T-helper 2 cell (primary cell): ENCODE measurements around the gene RGS8.
"Not testable (repeated sequence)": the region's sequence is repeated elsewhere in the genome, so short reads cannot be mapped to it uniquely, and the experiment has no call there.

Experiments
- DNase-seq, 5 experiments: peaks; one replicate each; pipeline versions ENCODE4 v3.0.0 to v3.0.0-alpha.2; 2012 to 2022

The RGS8 gene

DNA sequence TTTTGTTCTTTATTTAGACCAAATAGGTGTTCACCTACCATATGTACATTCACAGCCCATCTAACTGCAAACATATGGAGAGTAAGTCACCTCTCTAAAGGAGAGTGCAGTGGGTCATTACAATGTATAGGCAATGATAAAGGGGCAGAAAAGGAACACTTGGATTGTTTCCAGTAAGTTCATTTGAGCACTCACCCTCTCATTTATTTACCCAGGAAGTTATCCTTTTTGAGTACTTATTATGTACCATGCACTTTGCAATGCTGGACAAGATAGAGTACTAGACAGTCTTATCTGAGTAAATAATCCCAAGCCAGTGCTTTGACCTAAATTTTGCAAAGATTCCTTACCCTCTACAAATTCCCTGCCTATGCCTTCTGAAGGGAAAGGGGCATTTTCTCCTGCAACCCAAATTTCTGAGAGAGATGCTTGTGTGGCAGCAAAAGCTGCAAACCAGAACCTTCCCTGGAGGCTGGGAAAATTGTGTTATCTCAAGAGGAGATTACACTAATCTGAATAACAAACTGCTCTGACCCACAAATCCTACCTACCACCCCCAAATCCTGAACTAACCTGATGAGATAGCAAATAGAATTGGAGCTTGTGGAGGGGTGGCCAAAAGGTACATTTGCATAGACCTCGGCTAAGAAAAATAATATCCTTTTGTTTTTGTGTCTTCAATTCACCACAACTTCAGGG, 18.6 kb upstream of the RGS8 start:
- no peak for DNase-seq

- no peak for DNase-seq
These were observed 15.9 kb upstream of the RGS8 start for GRCh38 chr1:182700351-182700709.

DNA sequence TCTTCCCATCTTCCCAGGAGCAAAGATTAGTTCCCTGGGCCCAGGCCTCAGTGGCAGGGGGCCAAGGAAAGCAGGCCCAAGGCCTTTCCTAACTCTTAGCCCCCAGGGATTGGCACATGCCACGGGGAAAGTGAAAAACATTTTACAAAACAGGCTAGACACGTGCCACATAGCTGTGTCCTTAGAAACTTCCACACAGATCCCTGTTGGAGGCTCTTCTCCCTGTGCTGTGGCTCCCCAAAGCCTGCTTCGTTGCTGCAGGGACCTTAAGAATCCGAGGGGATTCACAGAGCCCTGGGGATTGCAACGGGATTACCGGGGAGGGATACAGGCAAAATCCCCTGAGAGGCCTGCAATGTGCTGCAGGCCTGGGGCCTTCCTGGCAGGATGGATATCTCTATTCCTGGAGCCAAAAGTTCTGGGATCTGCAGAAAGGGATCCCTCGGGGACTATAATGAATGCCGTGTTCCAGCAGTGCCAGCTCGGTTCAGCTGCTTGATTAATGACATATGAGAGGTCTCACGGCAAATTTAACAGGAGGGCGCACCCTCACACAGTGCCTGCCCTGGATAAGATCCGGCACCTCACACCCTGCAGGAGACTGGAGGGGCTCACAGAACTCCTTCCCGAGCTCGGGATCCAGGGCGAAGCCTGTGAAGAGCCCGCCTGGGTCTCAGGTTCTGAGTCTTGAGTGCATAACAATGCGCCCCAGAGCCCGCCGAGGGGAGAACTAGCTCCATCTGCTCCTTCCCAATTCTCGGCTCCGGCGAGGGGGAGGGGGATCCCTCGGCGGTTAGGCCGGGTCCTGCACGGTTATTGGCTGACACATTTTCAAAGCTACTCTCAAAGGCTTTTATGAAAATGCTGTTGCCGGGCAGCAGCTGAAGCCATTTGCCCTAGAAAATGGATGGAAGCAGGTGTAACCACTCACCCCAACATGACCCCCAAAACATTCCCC, 15.3 kb upstream of the RGS8 start:
- no peak for DNase-seq

GRCh38 chr1:182698971-182699370, 14.6 kb upstream of the RGS8 start:
- DNase-seq, result no peak

DNA sequence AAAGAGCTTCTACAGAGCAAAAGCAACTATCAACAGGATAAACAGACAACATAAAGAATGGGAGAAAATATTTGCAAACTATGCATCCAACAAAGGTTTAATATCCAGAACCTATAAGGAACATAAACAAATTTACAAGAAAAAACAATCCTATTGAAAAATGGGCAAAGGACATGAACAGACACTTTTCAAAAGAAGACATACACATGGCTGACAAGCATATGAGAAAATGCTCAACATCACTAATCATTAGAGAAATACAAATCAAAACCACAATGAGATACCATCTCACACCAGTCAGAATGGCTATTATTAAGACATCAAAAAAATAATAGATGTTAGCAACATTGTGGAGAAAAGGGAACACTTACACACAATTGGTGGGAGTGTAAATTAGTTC, 8.8 kb upstream of the RGS8 start:
- DNase-seq, result not testable (repeated sequence)

DNA sequence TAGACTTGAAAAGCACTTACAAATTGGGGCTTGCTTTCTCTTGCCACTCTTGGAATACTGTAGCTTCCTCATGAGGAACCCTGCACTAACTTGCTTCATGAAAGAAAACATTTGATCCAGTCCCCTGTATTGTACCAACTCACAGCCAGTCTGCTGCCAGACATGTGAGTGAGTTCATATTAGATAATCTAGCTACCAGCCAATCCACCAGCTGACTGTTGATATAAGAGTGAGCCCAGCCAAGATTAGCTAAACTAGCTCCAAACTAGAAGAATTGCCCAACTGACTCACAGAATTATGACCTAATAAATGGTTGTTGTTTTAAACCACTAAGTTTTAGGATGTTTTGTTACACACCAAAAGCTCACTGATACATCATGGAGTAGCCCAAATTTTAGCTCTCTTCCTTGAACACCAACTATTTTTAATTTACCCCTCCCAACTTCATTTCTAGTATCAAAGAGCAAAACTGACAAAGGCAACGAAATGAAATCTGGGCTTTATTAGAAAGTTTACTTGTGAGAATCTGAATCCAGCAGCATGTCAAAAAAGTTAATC, 6.6 kb upstream of the RGS8 start:
- DNase-seq, result no peak

- DNase-seq, result no peak
These were observed 4.2 kb upstream of the RGS8 start for GRCh38 chr1:182688436-182689205.

- DNase-seq, result no peak
These were observed 3.0 kb upstream of the RGS8 start for GRCh38 chr1:182687361-182687760.

DNA sequence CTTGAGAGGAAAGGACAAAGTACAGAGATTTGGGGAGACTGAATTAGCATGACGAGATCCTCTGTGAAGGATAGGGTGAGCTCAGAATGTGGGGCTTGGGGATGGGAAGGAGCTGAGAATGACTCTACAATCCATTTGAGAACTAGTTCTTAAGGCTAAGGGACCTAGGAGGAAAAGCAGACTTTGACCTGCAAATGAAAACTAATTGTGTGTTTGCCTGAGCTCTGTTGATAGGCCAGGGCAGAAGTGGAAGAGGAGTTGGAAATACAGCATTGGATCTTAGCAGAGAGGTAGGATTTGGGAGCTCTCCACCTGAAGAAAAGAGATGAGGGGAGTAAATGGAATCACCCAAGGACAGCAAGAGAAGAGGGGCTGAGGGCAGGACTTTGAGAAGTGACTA, 2.1 kb upstream of the RGS8 start:
- no peak for DNase-seq

GRCh38 chr1:182685215-182685614, 828 bp upstream of the RGS8 start:
- DNase-seq, result no peak

GRCh38 chr1:182682898-182683501, 1.4 kb downstream of the RGS8 start:
- no peak for DNase-seq

DNA sequence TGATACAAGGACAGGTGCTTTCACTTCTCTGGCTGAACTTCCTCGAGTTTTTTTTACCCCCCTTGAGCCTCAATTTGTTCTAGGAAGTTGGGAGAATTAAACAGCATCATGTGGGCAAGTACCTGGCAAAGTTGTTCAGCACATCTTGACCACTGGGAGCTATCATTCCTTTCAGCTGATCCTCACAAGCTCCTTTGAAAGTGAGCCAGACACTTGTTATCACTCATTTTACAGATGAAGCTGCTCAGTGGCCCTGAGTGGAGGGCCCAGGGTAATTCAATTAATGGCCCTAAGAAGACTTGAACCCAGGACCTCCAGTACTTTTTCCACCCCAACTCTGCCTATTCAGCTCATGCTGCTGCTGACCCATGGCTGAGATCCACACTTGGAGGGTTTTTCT, 2.0 kb downstream of the RGS8 start:
- DNase-seq, result no peak

GRCh38 chr1:182681568-182681912, 2.8 kb downstream of the RGS8 start:
- no peak for DNase-seq

DNA sequence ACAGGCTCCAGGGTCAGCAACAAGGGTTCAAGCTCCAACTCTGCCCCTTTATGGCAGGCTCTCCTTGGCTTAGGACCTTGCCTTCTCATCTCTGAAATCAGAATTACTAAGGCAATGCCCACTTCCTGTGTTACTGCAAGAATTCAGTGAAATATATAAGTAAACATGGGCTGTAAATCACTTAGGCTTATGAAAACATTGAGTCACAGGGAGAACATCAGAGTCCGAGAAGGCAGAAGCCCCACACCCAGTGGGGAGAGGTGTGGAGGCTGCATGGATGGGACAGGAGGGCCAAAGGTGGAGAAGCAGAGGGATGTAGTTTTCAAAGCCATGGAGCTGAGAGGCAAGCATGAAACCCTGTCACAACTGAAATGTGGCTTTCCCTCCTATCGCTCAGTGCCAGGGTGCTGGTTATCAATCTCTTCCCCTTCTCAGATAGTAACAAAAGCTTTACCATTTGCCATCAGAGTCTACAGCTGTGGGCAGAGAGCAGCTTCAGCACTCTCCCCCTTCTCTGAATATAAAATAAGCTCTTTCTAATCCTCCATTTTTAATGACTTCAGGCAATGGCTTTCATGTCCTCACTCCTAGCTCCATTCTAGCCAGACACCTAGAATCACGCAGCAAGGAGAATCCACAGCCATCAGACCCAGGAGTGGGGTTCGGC, 3.4 kb downstream of the RGS8 start:
- peak in 1 of 5 experiments; percentile 26 for DNase-seq

DNA sequence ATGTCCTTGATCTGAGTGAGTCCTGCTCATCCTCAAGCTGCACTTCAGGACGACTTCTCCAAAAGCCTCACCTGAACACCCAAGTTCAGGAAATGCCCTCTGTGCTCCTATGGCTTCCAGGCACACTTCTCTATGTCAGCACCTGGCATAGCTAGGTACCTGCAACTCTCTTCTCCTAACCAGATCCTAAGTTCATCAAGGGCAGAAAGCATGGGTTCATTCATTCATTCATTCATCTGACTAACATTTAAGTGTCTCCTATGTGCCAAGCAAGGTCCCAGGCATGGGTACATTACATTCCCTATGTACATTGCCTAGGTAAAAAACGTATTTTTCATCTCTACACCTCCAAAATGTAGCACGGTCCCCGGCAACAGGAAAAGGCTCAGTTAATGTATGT, 4.0 kb downstream of the RGS8 start:
- no peak for DNase-seq

- no peak for DNase-seq
These were observed 4.7 kb downstream of the RGS8 start for GRCh38 chr1:182679684-182680083.

DNA sequence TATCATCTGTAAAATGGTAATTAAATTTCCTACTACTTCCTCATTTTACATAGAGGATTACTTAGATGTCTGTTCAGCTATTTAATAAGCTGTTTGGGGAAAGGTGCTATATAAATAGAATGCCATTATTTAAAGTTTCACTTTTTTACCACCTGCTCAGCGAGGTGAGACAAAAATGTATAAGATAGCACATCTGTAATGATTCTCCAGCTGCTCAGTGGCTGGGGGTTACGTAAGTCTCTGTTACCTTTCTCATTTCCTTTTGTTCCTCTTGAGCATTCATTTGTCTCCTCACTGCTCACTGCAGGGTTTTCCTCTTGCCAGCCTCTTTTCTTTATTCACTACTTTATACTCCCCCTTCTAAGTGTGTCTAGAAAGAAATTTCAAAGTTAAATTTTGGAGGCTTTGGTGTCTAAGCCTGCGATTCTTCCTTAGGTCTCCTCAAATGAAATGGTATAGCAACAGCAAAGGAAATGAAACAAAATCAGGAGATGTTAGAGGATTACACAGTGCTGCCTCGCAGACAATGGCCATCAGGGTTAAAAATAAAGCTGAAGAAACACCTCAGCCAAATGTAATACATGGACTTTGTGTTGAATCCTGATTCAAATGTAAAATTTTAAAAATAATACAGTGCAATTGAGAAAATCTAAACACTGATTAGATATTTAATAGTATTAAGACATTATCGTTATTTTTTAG, 6.8 kb downstream of the RGS8 start:
- DNase-seq, result no peak

DNA sequence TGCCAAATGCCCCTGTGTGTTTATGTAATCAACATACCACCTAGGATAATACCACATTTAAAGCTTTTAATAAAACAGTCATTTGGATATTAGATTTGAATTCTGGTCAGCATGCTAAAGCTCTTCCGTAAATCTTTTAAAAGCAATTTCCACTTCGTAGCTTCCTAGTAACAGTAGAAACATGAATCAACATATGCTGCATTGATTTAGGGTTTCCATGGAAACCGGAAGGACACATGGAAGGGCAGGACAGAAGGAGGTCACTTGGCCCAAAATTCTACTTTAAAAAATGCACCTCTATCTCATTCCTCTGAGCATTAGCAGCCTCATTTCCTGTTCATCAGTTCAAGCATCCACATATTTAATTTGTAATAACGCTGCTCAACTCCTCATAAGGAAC, 8.1 kb downstream of the RGS8 start:
- DNase-seq, result no peak

DNA sequence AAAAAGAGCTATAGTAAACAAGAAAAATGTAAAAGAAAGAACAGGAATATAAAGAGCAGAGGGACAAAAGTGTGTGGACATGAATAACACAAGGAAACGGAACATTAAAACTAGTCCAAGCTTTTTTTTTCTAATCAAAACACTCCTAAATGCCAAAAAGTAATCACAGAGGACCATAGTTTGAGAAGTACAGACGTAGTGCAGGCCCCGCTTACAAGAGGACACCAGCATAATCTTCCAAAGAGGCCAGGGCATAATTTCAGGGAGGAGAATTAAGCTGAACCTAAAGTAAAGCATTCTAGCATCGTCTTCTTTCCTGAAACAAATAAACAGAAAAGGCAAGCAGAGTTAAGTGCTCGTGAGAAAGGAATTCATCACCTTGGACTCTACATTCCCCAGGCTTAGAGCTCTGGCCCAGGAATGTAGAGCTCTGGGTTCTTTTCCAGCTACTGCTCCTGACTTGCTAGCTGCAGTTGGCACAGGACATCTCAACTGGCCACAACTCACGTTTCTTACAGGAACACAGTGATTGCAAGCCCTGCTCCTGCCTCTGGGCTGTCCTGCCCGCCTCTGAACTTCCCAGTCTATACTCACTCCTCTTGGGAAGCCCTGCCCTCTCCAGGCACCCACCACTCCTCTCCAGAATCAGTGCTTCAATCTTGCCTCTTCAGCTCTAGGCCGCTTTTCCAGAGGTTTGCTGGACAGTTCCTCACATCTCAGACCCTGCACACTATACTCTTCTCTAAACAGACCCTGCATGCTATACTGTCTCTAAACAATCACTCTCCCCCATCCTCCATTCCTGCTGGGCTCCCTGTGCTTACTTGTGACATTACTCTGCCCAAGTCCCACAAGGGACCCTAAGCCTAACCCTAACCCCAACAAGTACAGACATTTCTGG, 9.8 kb downstream of the RGS8 start:
- no peak for DNase-seq

- no peak for DNase-seq
These were observed 11.9 kb downstream of the RGS8 start for GRCh38 chr1:182672487-182672836.
